GM21619 (cell line): ENCODE measurements around the gene C13orf46.

Experiments used
- ATAC-seq: cut with Tn5 transposase; IDR thresholded peaks from one replicate; pipeline ENCODE4 v1.9.1; 2021; ENCODE audit not compliant: unreplicated experiment

The C13orf46 gene

GRCh38 chr13:113972451-113973217 lies 1.2 kb downstream of the C13orf46 start:
- no peak for ATAC-seq

- ATAC-seq = no peak
Measured at GRCh38 chr13:113971471-113972231, 2.2 kb downstream of the C13orf46 start.

GRCh38 chr13:113970810-113971470 lies 2.9 kb downstream of the C13orf46 start:
- ATAC-seq = no peak

- no peak for ATAC-seq
Measured at GRCh38 chr13:113969973-113970611, 3.8 kb downstream of the C13orf46 start.

- no peak for ATAC-seq
Measured at GRCh38 chr13:113969311-113969972, 4.4 kb downstream of the C13orf46 start.

- ATAC-seq = no peak
Measured at GRCh38 chr13:113968463-113969310, 5.2 kb downstream of the C13orf46 start.

- no peak for ATAC-seq
Measured at GRCh38 chr13:113967729-113968462, 6.0 kb downstream of the C13orf46 start.

GRCh38 chr13:113967206-113967720 lies 6.6 kb downstream of the C13orf46 start:
- ATAC-seq = no peak

GRCh38 chr13:113965968-113966884 lies 7.7 kb downstream of the C13orf46 start:
- ATAC-seq = no peak

GRCh38 chr13:113965383-113965874 lies 8.4 kb downstream of the C13orf46 start:
- no peak for ATAC-seq

- ATAC-seq = no peak
Measured at GRCh38 chr13:113964251-113964995, 9.5 kb downstream of the C13orf46 start.

GRCh38 chr13:113963376-113963775 lies 10.5 kb downstream of the C13orf46 start:
- ATAC-seq = no peak

- no peak for ATAC-seq
Measured at GRCh38 chr13:113962975-113963374, 10.9 kb downstream of the C13orf46 start.

GRCh38 chr13:113962386-113962785 lies 11.5 kb downstream of the C13orf46 start:
- ATAC-seq = no peak

GRCh38 chr13:113960276-113960948 lies 13.5 kb downstream of the C13orf46 start:
- no peak for ATAC-seq

- no peak for ATAC-seq
Measured at GRCh38 chr13:113959198-113959597, 14.7 kb downstream of the C13orf46 start.
